Smooth muscle cell (in vitro differentiated cells): ENCODE measurements around the gene SCN5A. TPM values are rescaled to one million over a fixed set of nuclear protein-coding genes. Genes with fewer than 3 reads are reported as not detected.

ENCODE experiments used
- DNase-seq: peaks from one replicate; lab custom pipeline; 2025; ENCODE audit not compliant: unreplicated experiment; lab: John Stamatoyannopoulos, UW
- H2AFZ ChIP-seq: fragments of 200-600 bp; sonication (generic); 2 replicates; pipeline ENCODE4 v1.6.0; 2016; ENCODE audit warnings: antibody characterized with exemption, low read depth, mild to moderate bottlenecking
- H3F3A ChIP-seq: fragments of 200-600 bp; sonication (generic); 2 replicates; pipeline ENCODE4 v1.6.0; 2017; ENCODE audit warnings: antibody characterized with exemption, low read depth
- H3K27ac ChIP-seq: fragments of 200-600 bp; sonication (generic); 2 replicates; pipeline ENCODE4 v1.5.1; 2016; ENCODE audit warnings: low read depth, mild to moderate bottlenecking
- H3K27me3 ChIP-seq: fragments of 200-600 bp; sonication (generic); 2 replicates; pipeline ENCODE4 v1.6.1; 2016; ENCODE audit warnings: low read depth, mild to moderate bottlenecking
- H3K36me3 ChIP-seq: fragments of 200-600 bp; sonication (generic); 2 replicates; pipeline ENCODE4 v1.5.1; 2016; ENCODE audit warnings: low read depth
- H3K4me1 ChIP-seq: fragments of 200-600 bp; sonication (generic); 2 replicates; pipeline ENCODE4 v1.5.1; 2016; ENCODE audit warnings: low read depth
- H3K4me2 ChIP-seq: fragments of 200-600 bp; sonication (generic); 2 replicates; pipeline ENCODE4 v1.6.0; 2016; ENCODE audit warnings: mild to moderate bottlenecking
- H3K4me3 ChIP-seq: fragments of 200-600 bp; sonication (generic); 2 replicates; pipeline ENCODE4 v1.5.1; 2016; ENCODE audit warnings: mild to moderate bottlenecking
- H3K79me2 ChIP-seq: fragments of 200-600 bp; sonication (generic); 2 replicates; pipeline ENCODE4 v1.6.0; 2016; ENCODE audit warnings: low read depth, mild to moderate bottlenecking
- H3K9ac ChIP-seq: fragments of 200-600 bp; sonication (generic); 2 replicates; pipeline ENCODE4 v1.6.0; 2016; ENCODE audit warnings: low read depth
- H3K9me3 ChIP-seq: fragments of 200-600 bp; sonication (generic); replicated peaks from 2 replicates; pipeline ENCODE4 v1.5.1; 2016; ENCODE audit warnings: low read depth
- H4K20me1 ChIP-seq: fragments of 200-600 bp; sonication (generic); 2 replicates; pipeline ENCODE4 v1.6.0; 2016; ENCODE audit warnings: low read depth
- CTCF ChIP-seq: fragments of 200-600 bp; sonication (generic); IDR thresholded peaks from 2 replicates; pipeline ENCODE4 v1.5.1; 2017; ENCODE audit warnings: borderline replicate concordance, mild to moderate bottlenecking, antibody characterized with exemption; ENCODE audit not compliant: insufficient read depth, poor library complexity, severe bottlenecking
- WGBS: methylation state at CpG from one replicate; pipeline ENCODE4 v1.1.7; 2016; ENCODE audit warnings: low lambda C conversion rate; 5-methylcytosine and 5-hydroxymethylcytosine counted together
- polyA plus RNA-seq: library from polyadenylated mRNA; unstranded; fragments of >200 nt; fragmentation: Nextera tagmentation; extraction: Ambion mirVana; gene quantifications from 2 replicates; pipeline ENCODE4 v1.2.1, GENCODE V29; 2016
- total RNA-seq: library from RNA; depleted of rRNA; stranded (reverse); fragments of >200 nt; gene quantifications from 2 replicates; pipeline ENCODE4 v1.2.3, GENCODE V29; 2014

Gene SCN5A
- total and polyA plus RNA-seq, 2 experiments from 2014 or later, result 0.93 to 3.4 TPM

- H4K20me1 ChIP-seq, result no peaks in the 10 kb centered on the region
- peak; percentile 96 for TF ChIP-seq CTCF
- no peaks in the 10 kb centered on the region for H3F3A ChIP-seq
- no peak overlapping the region for H2AFZ ChIP-seq
- H3K4me2 ChIP-seq, result peak overlapping the region; percentile 67
- no peak overlapping the region for H3K9ac ChIP-seq
- WGBS, result 10% methylated on average over 19 of the region's 19 CpGs
- peaks cover 41% of the 10 kb centered on the region for H3K27me3 ChIP-seq
- H3K4me3 ChIP-seq, result no peak overlapping the region
- H3K9me3 ChIP-seq, result no peaks in the 10 kb centered on the region
- no peak overlapping the region for H3K27ac ChIP-seq
- H3K79me2 ChIP-seq, result no peaks in the 10 kb centered on the region
- DNase-seq, result no peak
- no peaks in the 10 kb centered on the region for H3K36me3 ChIP-seq
- no peaks in the 10 kb centered on the region for H3K4me1 ChIP-seq
Measured at GRCh38 chr3:38651153-38651789, 1.8 kb upstream of the SCN5A start.

GRCh38 chr3:38650248-38650951, 913 bp upstream of the SCN5A start:
- H3K9ac ChIP-seq, result no peak overlapping the region
- no peaks in the 10 kb centered on the region for H3F3A ChIP-seq
- no peak overlapping the region for H3K27ac ChIP-seq
- WGBS, result 79% methylated on average over 14 of the region's 14 CpGs
- TF ChIP-seq CTCF, result no peak
- DNase-seq, result no peak
- no peaks in the 10 kb centered on the region for H3K79me2 ChIP-seq
- peaks cover 45% of the 10 kb centered on the region for H3K27me3 ChIP-seq
- H3K9me3 ChIP-seq, result no peaks in the 10 kb centered on the region
- no peak overlapping the region for H3K4me3 ChIP-seq
- H3K4me1 ChIP-seq, result no peaks in the 10 kb centered on the region
- H3K4me2 ChIP-seq, result peak overlapping the region; percentile 91
- no peaks in the 10 kb centered on the region for H3K36me3 ChIP-seq
- no peaks in the 10 kb centered on the region for H4K20me1 ChIP-seq
- H2AFZ ChIP-seq, result no peak overlapping the region

GRCh38 chr3:38648659-38649499, 608 bp downstream of the SCN5A start:
- WGBS, result 21% methylated on average over 35 of the region's 56 CpGs
- no peaks in the 10 kb centered on the region for H3K36me3 ChIP-seq
- H3K9ac ChIP-seq, result no peak overlapping the region
- no peaks in the 10 kb centered on the region for H4K20me1 ChIP-seq
- no peak for DNase-seq
- H3K4me2 ChIP-seq, result peak overlapping the region; percentile 91
- no peak for TF ChIP-seq CTCF
- peaks cover 48% of the 10 kb centered on the region for H3K27me3 ChIP-seq
- no peaks in the 10 kb centered on the region for H3K9me3 ChIP-seq
- H2AFZ ChIP-seq, result peak overlapping the region; percentile 72
- H3K4me1 ChIP-seq, result no peaks in the 10 kb centered on the region
- H3K79me2 ChIP-seq, result no peaks in the 10 kb centered on the region
- H3K27ac ChIP-seq, result no peak overlapping the region
- H3K4me3 ChIP-seq, result peak overlapping the region; percentile 50
- no peaks in the 10 kb centered on the region for H3F3A ChIP-seq
